Osteocyte (in vitro differentiated cells): Measurements from ENCODE around the gene CPNE7. TPM values are rescaled to one million over a fixed set of nuclear protein-coding genes. Genes with fewer than 3 reads are reported as not detected.
A peak's percentile ranks its signal among the peaks of the same experiment; 100 is the strongest.

ENCODE experiments used
- DNase-seq: peaks from one replicate; pipeline ENCODE4 v3.0.0; 2021; ENCODE audit warnings: mixed read lengths; ENCODE audit not compliant: unreplicated experiment; ENCODE audit errors: extremely low spot score
- H3K27ac Mint-ChIP-seq: one replicate; pipeline ENCODE4 v1.8.0; 2021; ENCODE audit warnings: mild to moderate bottlenecking, mixed read lengths; ENCODE audit not compliant: unreplicated experiment
- H3K27me3 Mint-ChIP-seq: one replicate; pipeline ENCODE4 v1.8.0; 2021; ENCODE audit warnings: mixed read lengths; ENCODE audit not compliant: unreplicated experiment
- H3K36me3 Mint-ChIP-seq: one replicate; pipeline ENCODE4 v1.8.0; 2021; ENCODE audit warnings: mixed read lengths; ENCODE audit not compliant: unreplicated experiment
- H3K4me1 Mint-ChIP-seq: one replicate; pipeline ENCODE4 v1.8.0; 2021; ENCODE audit warnings: mixed read lengths; ENCODE audit not compliant: unreplicated experiment
- H3K4me3 Mint-ChIP-seq: one replicate; pipeline ENCODE4 v1.8.0; 2021; ENCODE audit warnings: mild to moderate bottlenecking, moderate library complexity, mixed read lengths; ENCODE audit not compliant: unreplicated experiment
- H3K9me3 Mint-ChIP-seq: one replicate; pipeline ENCODE4 v1.8.0; 2021; ENCODE audit warnings: mixed read lengths; ENCODE audit not compliant: unreplicated experiment
- total RNA-seq: library from RNA; stranded (reverse); gene quantifications from 2 replicates; pipeline ENCODE4 v1.2.1, GENCODE V29; 2021
- TF ChIP-seq, protein P1 (sequence below): fragments of 200-600 bp; sonication (generic); IDR thresholded peaks from 2 replicates; pipeline ENCODE4 v1.5.0; 2021; ENCODE audit warnings: antibody characterized with exemption, mild to moderate bottlenecking, moderate library complexity

Gene CPNE7
- total RNA-seq, 1 donor from 2014 or later = 19.7 TPM

DNA sequence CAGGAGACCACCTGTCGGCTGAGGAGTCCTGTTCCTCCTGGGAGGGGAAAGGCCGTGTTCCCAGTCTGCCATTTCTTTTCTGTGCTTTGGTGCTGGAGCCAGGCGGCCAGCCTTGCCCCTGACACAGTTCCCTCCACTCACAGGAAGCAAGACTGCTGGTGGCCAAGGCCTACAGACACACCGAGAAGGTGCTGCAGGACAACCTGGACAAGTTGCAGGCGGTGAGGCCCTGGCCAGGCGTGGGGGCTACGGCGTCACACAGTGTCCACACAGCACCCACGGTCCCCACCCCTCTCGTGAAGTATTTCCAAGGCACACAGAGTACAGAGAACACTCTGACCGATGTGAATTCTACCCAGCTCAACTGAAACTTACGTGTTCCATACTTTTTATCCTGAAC lies 21.2 kb upstream of the CPNE7 start:
- H3K36me3 Mint-ChIP-seq = peaks cover 21% of the 10 kb centered on the region
- H3K9me3 Mint-ChIP-seq = no peaks in the 10 kb centered on the region
- H3K27ac Mint-ChIP-seq = no peak overlapping the region
- no peaks in the 10 kb centered on the region for H3K27me3 Mint-ChIP-seq
- H3K4me1 Mint-ChIP-seq = peaks cover 9% of the 10 kb centered on the region
- TF ChIP-seq, protein P1, sequence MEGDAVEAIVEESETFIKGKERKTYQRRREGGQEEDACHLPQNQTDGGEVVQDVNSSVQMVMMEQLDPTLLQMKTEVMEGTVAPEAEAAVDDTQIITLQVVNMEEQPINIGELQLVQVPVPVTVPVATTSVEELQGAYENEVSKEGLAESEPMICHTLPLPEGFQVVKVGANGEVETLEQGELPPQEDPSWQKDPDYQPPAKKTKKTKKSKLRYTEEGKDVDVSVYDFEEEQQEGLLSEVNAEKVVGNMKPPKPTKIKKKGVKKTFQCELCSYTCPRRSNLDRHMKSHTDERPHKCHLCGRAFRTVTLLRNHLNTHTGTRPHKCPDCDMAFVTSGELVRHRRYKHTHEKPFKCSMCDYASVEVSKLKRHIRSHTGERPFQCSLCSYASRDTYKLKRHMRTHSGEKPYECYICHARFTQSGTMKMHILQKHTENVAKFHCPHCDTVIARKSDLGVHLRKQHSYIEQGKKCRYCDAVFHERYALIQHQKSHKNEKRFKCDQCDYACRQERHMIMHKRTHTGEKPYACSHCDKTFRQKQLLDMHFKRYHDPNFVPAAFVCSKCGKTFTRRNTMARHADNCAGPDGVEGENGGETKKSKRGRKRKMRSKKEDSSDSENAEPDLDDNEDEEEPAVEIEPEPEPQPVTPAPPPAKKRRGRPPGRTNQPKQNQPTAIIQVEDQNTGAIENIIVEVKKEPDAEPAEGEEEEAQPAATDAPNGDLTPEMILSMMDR = no peak
- H3K4me3 Mint-ChIP-seq = no peak overlapping the region
- DNase-seq = no peak

DNA sequence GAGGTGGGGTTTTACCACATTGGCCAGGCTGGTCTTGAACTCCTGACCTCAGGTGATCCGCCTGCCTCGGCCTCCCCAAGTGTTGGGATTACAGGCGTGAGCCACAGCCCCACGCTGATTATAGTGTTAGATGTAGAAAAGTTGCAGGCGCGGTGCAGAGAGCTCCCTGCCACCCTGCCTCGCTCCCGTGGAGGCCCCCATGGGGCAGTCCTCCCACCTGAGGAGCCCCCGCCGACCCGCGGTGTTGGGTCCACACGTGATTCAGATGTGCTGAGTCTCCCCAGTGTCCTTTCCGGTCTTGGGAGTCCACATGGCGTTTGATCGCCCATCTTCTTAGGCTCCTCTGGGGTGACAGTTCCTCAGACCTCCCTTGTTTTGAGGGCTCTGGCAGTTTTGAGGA lies 20.3 kb upstream of the CPNE7 start:
- TF ChIP-seq, protein P1 = no peak
- no peak overlapping the region for H3K4me3 Mint-ChIP-seq
- no peaks in the 10 kb centered on the region for H3K9me3 Mint-ChIP-seq
- H3K36me3 Mint-ChIP-seq = peaks cover 18% of the 10 kb centered on the region
- DNase-seq = no peak
- H3K27ac Mint-ChIP-seq = no peak overlapping the region
- no peaks in the 10 kb centered on the region for H3K27me3 Mint-ChIP-seq
- peaks cover 18% of the 10 kb centered on the region for H3K4me1 Mint-ChIP-seq

DNA sequence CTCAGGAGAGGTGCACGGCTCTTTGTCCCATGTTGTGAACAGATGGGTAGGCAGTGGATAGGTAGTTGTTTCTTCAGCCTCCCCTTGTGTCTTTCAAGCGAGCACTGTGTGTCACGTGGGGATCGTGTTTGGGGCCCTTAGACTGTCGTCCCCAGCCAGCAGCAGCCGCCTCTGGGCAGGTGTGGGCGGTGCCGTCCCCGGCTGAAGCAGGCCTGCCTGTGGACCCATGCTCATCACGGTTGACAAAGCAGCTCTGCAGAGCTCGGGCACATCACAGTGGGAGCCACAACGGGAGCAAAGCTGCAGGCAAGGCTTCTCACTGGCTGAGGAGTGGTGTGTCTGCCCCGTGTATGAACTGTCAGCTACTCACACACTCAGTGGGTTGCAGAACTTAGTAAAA lies 19.8 kb upstream of the CPNE7 start:
- peaks cover 19% of the 10 kb centered on the region for H3K4me1 Mint-ChIP-seq
- no peak overlapping the region for H3K4me3 Mint-ChIP-seq
- no peaks in the 10 kb centered on the region for H3K27me3 Mint-ChIP-seq
- H3K9me3 Mint-ChIP-seq = no peaks in the 10 kb centered on the region
- DNase-seq = no peak
- no peak overlapping the region for H3K27ac Mint-ChIP-seq
- TF ChIP-seq, protein P1 = no peak
- H3K36me3 Mint-ChIP-seq = peaks cover 18% of the 10 kb centered on the region

DNA sequence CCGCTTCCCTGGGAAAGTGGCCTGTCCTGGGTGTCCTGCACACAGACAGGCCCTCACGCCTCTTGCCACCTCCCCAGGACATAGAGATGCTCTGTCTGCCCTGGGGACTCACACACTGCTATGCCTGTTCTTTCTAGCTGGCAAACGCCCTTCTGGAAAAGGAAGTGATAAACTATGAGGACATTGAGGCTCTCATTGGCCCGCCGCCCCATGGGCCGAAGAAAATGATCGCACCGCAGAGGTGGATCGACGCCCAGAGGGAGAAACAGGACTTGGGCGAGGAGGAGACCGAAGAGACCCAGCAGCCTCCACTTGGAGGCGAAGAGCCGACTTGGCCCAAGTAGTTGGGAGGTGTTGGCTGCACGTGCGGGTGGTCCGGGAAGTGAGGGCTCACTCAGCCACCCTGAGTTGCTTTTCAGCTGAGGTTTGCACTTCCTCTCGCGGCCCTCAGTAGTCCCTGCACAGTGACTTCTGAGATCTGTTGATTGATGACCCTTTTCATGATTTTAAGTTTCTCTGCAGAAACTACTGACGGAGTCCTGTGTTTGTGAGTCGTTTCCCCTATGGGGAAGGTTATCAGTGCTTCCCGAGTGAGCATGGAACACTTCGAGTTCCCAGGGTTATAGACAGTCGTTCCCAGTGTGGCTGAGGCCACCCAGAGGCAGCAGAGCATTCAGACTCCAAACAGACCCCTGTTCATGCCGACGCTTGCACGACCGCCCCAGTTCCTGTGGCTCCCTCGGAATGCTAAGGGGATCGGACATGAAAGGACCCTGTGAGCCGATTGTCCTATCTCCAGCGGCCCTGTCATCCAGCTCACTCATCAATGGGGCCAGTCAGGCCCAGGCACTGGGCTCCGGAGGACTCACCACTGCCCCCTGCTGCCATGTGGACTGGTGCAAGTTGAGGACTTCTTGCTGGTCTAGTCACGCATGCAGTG lies 18.5 kb upstream of the CPNE7 start:
- H3K36me3 Mint-ChIP-seq = peaks cover 20% of the 10 kb centered on the region
- TF ChIP-seq, protein P1 = peak; percentile 81
- peak overlapping the region; percentile 14 for H3K4me3 Mint-ChIP-seq
- no peaks in the 10 kb centered on the region for H3K9me3 Mint-ChIP-seq
- H3K4me1 Mint-ChIP-seq = peaks cover 26% of the 10 kb centered on the region
- H3K27me3 Mint-ChIP-seq = no peaks in the 10 kb centered on the region
- H3K27ac Mint-ChIP-seq = peak overlapping the region; percentile 41
- DNase-seq = peak; percentile 90

DNA sequence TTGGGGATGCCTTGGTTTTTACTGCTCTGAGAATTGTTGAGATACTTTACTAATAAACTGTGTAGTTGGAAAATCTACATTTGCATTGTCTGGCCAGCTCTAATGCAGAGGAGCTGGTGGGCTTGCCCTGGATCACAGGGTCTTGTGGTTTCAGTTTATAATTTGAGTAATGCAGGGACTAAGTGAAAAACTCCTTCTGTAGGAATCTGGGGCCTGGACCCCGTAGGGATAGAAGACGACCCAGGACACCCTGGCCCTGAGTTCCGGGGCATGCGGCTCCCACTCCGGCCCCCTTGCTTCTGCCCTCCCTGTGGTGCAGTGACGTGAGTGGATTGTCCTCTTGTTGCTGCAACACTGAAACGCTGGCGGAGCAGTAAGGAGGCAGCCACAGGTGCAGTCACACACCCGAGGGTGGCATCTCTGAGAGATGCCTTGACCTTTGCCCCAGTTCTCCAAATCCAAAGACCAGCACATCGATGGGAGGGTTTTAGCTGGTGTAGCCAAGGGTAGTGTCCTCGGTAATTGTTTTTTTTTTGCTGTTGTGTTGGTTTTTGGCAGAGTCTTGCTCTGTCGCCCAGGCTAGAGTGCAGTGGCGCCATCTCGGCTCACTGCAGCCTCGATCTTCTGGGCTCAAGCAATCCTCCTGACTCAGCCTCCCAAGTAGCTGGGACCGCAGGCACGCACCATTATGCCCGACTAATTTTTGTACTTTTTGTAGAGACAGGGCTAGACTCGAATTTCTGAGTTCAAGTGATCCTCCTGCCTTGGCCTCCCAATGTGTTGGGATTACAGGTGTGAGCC lies 17.7 kb upstream of the CPNE7 start:
- H3K4me3 Mint-ChIP-seq = peak overlapping the region; percentile 14
- H3K9me3 Mint-ChIP-seq = no peaks in the 10 kb centered on the region
- DNase-seq = no peak
- H3K27ac Mint-ChIP-seq = peak overlapping the region; percentile 41
- H3K36me3 Mint-ChIP-seq = peaks cover 24% of the 10 kb centered on the region
- no peaks in the 10 kb centered on the region for H3K27me3 Mint-ChIP-seq
- TF ChIP-seq, protein P1 = no peak
- H3K4me1 Mint-ChIP-seq = peaks cover 34% of the 10 kb centered on the region
